NT2/D1 (cell line): ENCODE measurements around the gene PTPN14.

Source experiments
- YY1 ChIP-seq: IDR thresholded peaks from 2 replicates; pipeline ENCODE4 v1.6.1; 2011; ENCODE audit not compliant: insufficient read length, insufficient read depth
- ZNF274 ChIP-seq: IDR thresholded peaks from 2 replicates; pipeline ENCODE4 v1.6.1; 2011; ENCODE audit warnings: mild to moderate bottlenecking, low read depth, low read length

DNA sequence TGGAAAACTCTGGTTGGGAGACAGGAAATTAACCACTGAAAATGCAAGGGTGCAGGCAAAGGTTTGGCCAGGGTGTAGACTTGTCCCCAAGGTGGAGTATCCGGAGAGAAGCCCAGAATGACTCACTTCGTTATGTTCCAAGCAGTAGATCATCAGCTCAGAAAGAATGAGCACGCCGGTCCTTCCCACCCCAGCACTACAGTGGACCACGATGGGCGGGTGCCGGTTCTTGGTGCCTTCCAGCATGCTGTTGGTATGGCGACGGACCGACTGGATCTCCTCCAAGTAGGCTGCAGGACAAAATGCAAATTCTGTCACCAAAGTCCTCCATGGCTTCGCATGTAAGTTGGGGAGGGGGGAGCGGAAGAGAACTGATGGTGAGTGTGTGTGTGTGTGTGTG is 187.0 kb downstream of the PTPN14 start:
- TF ChIP-seq YY1 (no peak), ZNF274 (no peak)
